ENCODE results near the gene FAM131B. TPM values are rescaled to one million over a fixed set of nuclear protein-coding genes. Genes with fewer than 3 reads are reported as not detected.
A peak's percentile ranks its signal among the peaks of the same experiment; 100 is the strongest.

Gene FAM131B
- total RNA-seq, 1 experiment from 2014 or later, result 25.3 TPM

GRCh38 chr7:143396182-143396581, 33.7 kb upstream of the FAM131B start:
- H3K27ac Mint-ChIP-seq, result no peak overlapping the region
- H3K36me3 Mint-ChIP-seq, result peaks cover 91% of the 10 kb centered on the region
- no peak overlapping the region for H3K4me3 Mint-ChIP-seq
- TF ChIP-seq PREB (CRISPR knock-in tag; IDR thresholded peaks at IDR 0.05; ENCODE audit: borderline replicate concordance) (no peak), NFATC4 (CRISPR knock-in tag; IDR thresholded peaks at IDR 0.05) (no peak), GTF2I (CRISPR knock-in tag; conservative IDR thresholded peaks at IDR 0.05) (no peak), ARID4B (CRISPR knock-in tag; IDR thresholded peaks at IDR 0.05; ENCODE audit: borderline replicate concordance) (no peak), ZNF416 (CRISPR knock-in tag; IDR thresholded peaks at IDR 0.05) (no peak), ZBTB21 (CRISPR knock-in tag; IDR thresholded peaks at IDR 0.05; ENCODE audit: borderline replicate concordance) (no peak), HMGA2 (CRISPR knock-in tag; IDR thresholded peaks at IDR 0.05) (no peak), FOXJ3 (CRISPR knock-in tag; IDR thresholded peaks at IDR 0.05; ENCODE audit: borderline replicate concordance) (no peak), TP53 (CRISPR knock-in tag; IDR thresholded peaks at IDR 0.05) (no peak), IRF2 (CRISPR knock-in tag; IDR thresholded peaks at IDR 0.05; ENCODE audit: borderline replicate concordance, low read depth) (no peak)
- no peaks in the 10 kb centered on the region for H3K27me3 Mint-ChIP-seq (ENCODE audit: low read depth)
- no peaks in the 10 kb centered on the region for H3K9me3 Mint-ChIP-seq
- DNase-seq (ENCODE audit: low spot score), result no peak
- no peak for ATAC-seq
- H3K4me1 Mint-ChIP-seq, result no peaks in the 10 kb centered on the region
- ChIA-PET POLR2A (interaction anchor here (1.0 kb wide), 1 partner anchor 12 kb away, joined by 3 read pairs; no protein-coding TSS in a partner anchor), CTCF (interaction anchor here (1.2 to 2.4 kb wide), 2 partner anchors 10 to 12 kb away, joined by 4 to 9 read pairs; partner anchors contain the start of gene EPHA1)

GRCh38 chr7:143395187-143396149, 33.0 kb upstream of the FAM131B start:
- peak; percentile 11; the same call in 1 of the 2 replicates for ATAC-seq
- Mint-ChIP-seq H3K36me3 (peaks cover 89% of the 10 kb centered on the region), H3K4me1 (no peaks in the 10 kb centered on the region), H3K4me3 (no peak overlapping the region), H3K9me3 (no peaks in the 10 kb centered on the region), H3K27ac (peak overlapping the region; percentile 53), H3K27me3 (ENCODE audit: low read depth) (no peaks in the 10 kb centered on the region)
- ChIA-PET CTCF (interaction anchor here (2.4 kb wide), 1 partner anchor 13 kb away, joined by 9 read pairs; the partner anchor contains the start of gene EPHA1), POLR2A (no interaction called here)
- TF ChIP-seq ZNF232 (CRISPR knock-in tag; IDR thresholded peaks at IDR 0.05) (no peak), SOX15 (CRISPR knock-in tag; IDR thresholded peaks at IDR 0.05) (no peak), GABPB1 (CRISPR knock-in tag; IDR thresholded peaks at IDR 0.05) (peak; percentile 36; the same call in 1 of the 2 replicates)
- DNase-seq (ENCODE audit: low spot score), result no peak

- Mint-ChIP-seq H3K36me3 (peaks cover 89% of the 10 kb centered on the region), H3K9me3 (no peaks in the 10 kb centered on the region), H3K27me3 (ENCODE audit: low read depth) (no peaks in the 10 kb centered on the region), H3K4me1 (peaks cover 5% of the 10 kb centered on the region), H3K4me3 (no peak overlapping the region), H3K27ac (no peak overlapping the region)
- ATAC-seq, result no peak
- CTCF ChIA-PET, result interaction anchor here (2.4 kb wide), 1 partner anchor 14 kb away, joined by 9 read pairs; the partner anchor contains the start of gene EPHA1
- POLR2A ChIA-PET, result no interaction called here
- no peak for TF ChIP-seq ZNF671 (CRISPR knock-in tag; IDR thresholded peaks at IDR 0.05)
- TF ChIP-seq ATF1 (CRISPR knock-in tag; IDR thresholded peaks at IDR 0.05), result 0 out of 2 replicates have a peak, but pooled peaks have one; percentile 27
- no peak for DNase-seq (ENCODE audit: low spot score)
These were observed 32.3 kb upstream of the FAM131B start for GRCh38 chr7:143394777-143395176.
